Duodenal mucosa (tissue), 2 donors: ENCODE data around the gene ZNF750.

Experiments
- H3K27ac ChIP-seq: one replicate; pipeline ENCODE4 v1.7.0; 2013; ENCODE audit warnings: low read depth, low read length
- H3K27me3 ChIP-seq, 2 donors: one replicate each; pipeline ENCODE4 v1.7.0; 2013; ENCODE audit warnings: low read length in 2 of 2, control low read depth in 1 of 2; ENCODE audit not compliant: insufficient read depth in 2 of 2, control insufficient read depth in 1 of 2
- H3K36me3 ChIP-seq, 2 donors: one replicate each; pipeline ENCODE4 v1.7.0; 2013; ENCODE audit warnings: low read length in 2 of 2, control low read depth in 1 of 2; ENCODE audit not compliant: insufficient read depth in 2 of 2, control insufficient read depth in 1 of 2
- H3K4me1 ChIP-seq, 2 donors: one replicate each; pipeline ENCODE4 v1.7.0; 2013; ENCODE audit warnings: low read length in 2 of 2, control low read depth in 1 of 2; ENCODE audit not compliant: insufficient read depth in 2 of 2, control insufficient read depth in 1 of 2
- H3K4me3 ChIP-seq, 2 donors: one replicate each; pipeline ENCODE4 v1.7.0; 2013; ENCODE audit warnings: low read length in 2 of 2, low read depth in 1 of 2
- H3K9ac ChIP-seq, 2 donors: one replicate each; pipeline ENCODE4 v1.7.0; 2013; ENCODE audit warnings: low read length in 2 of 2, low read depth in 1 of 2
- H3K9me3 ChIP-seq, 2 donors: one replicate each; pipeline ENCODE4 v1.7.0; 2013; ENCODE audit warnings: low read length in 2 of 2, control low read depth in 1 of 2; ENCODE audit not compliant: control insufficient read depth in 1 of 2

The ZNF750 gene

GRCh38 chr17:82835122-82835521, 4.7 kb downstream of the ZNF750 start:
- Histone ChIP-seq H3K9ac (no peak overlapping the region), H3K27me3 (no peaks in the 10 kb centered on the region), H3K9me3 (no peaks in the 10 kb centered on the region), H3K27ac (no peak overlapping the region), H3K36me3 (peaks cover 7% of the 10 kb centered on the region in 2 donors), H3K4me3 (no peak overlapping the region), H3K4me1 (peaks cover 9 to 11% of the 10 kb centered on the region in 2 donors)

- Histone ChIP-seq H3K4me1 (peaks cover 4 to 8% of the 10 kb centered on the region in 2 donors), H3K9ac (no peak overlapping the region), H3K4me3 (no peak overlapping the region), H3K27ac (no peak overlapping the region), H3K36me3 (peaks cover 7 to 19% of the 10 kb centered on the region in 2 donors), H3K9me3 (no peaks in the 10 kb centered on the region), H3K27me3 (no peaks in the 10 kb centered on the region)
Measured at GRCh38 chr17:82832881-82833475, 6.8 kb downstream of the ZNF750 start.

GRCh38 chr17:82832411-82832810, 7.4 kb downstream of the ZNF750 start:
- no peak overlapping the region for H3K9ac ChIP-seq
- H3K27me3 ChIP-seq: no peaks in the 10 kb centered on the region
- H3K4me3 ChIP-seq: no peak overlapping the region
- H3K27ac ChIP-seq: no peak overlapping the region
- no peaks in the 10 kb centered on the region for H3K9me3 ChIP-seq
- peaks cover 0 to 3% of the 10 kb centered on the region in 2 donors for H3K4me1 ChIP-seq
- H3K36me3 ChIP-seq: peaks cover 10 to 25% of the 10 kb centered on the region in 2 donors

- Histone ChIP-seq H3K36me3 (peaks cover 10 to 28% of the 10 kb centered on the region in 2 donors), H3K27me3 (no peaks in the 10 kb centered on the region), H3K27ac (no peak overlapping the region), H3K9me3 (no peaks in the 10 kb centered on the region), H3K4me1 (peaks cover 0 to 3% of the 10 kb centered on the region in 2 donors), H3K9ac (no peak overlapping the region), H3K4me3 (no peak overlapping the region)
Measured at GRCh38 chr17:82831818-82832200, 8.0 kb downstream of the ZNF750 start.

- Histone ChIP-seq H3K27me3 (no peaks in the 10 kb centered on the region), H3K9ac (no peak overlapping the region), H3K27ac (no peak overlapping the region), H3K9me3 (no peaks in the 10 kb centered on the region), H3K4me1 (no peaks in the 10 kb centered on the region), H3K36me3 (peaks cover 10 to 28% of the 10 kb centered on the region in 2 donors), H3K4me3 (no peak overlapping the region)
Measured at GRCh38 chr17:82831041-82831817, 8.6 kb downstream of the ZNF750 start.

- H3K4me3 ChIP-seq: no peak overlapping the region
- H3K36me3 ChIP-seq: peaks cover 10 to 28% of the 10 kb centered on the region in 2 donors
Measured at GRCh38 chr17:82830249-82830661, 9.6 kb downstream of the ZNF750 start.

GRCh38 chr17:82828875-82829487, 10.8 kb downstream of the ZNF750 start:
- Histone ChIP-seq H3K36me3 (peaks cover 10 to 28% of the 10 kb centered on the region in 2 donors), H3K9me3 (no peaks in the 10 kb centered on the region), H3K27ac (no peak overlapping the region), H3K27me3 (no peaks in the 10 kb centered on the region), H3K4me1 (no peaks in the 10 kb centered on the region), H3K9ac (no peak overlapping the region), H3K4me3 (no peak overlapping the region)

More at GRCh38 chr17:82830249-82830661, 9.6 kb downstream of the ZNF750 start:
- Histone ChIP-seq H3K4me1 (no peaks in the 10 kb centered on the region), H3K27ac (no peak overlapping the region), H3K27me3 (no peaks in the 10 kb centered on the region), H3K9ac (no peak overlapping the region), H3K9me3 (no peaks in the 10 kb centered on the region)

GRCh38 chr17:82826956-82827355, 12.9 kb downstream of the ZNF750 start:
- Histone ChIP-seq H3K4me1 (no peaks in the 10 kb centered on the region), H3K9me3 (no peaks in the 10 kb centered on the region), H3K27ac (no peak overlapping the region), H3K9ac (no peak overlapping the region), H3K27me3 (no peaks in the 10 kb centered on the region), H3K36me3 (peaks cover 10 to 22% of the 10 kb centered on the region in 2 donors), H3K4me3 (no peak overlapping the region)

- Histone ChIP-seq H3K9ac (no peak overlapping the region), H3K9me3 (no peaks in the 10 kb centered on the region), H3K27me3 (no peaks in the 10 kb centered on the region), H3K4me3 (no peak overlapping the region), H3K4me1 (no peaks in the 10 kb centered on the region), H3K36me3 (peaks cover 10 to 22% of the 10 kb centered on the region in 2 donors), H3K27ac (no peak overlapping the region)
Measured at GRCh38 chr17:82826211-82826610, 13.6 kb downstream of the ZNF750 start.

- Histone ChIP-seq H3K36me3 (peaks cover 5 to 22% of the 10 kb centered on the region in 2 donors), H3K4me1 (no peaks in the 10 kb centered on the region)
Measured at GRCh38 chr17:82825540-82826124, 14.2 kb downstream of the ZNF750 start.

More at GRCh38 chr17:82825540-82826124, 14.2 kb downstream of the ZNF750 start:
- Histone ChIP-seq H3K9me3 (peaks cover 0 to under 1% of the 10 kb centered on the region in 2 donors), H3K27ac (no peak overlapping the region), H3K9ac (no peak overlapping the region), H3K27me3 (no peaks in the 10 kb centered on the region), H3K4me3 (no peak overlapping the region)
